Measurements from ENCODE around the gene ESPN. TPM values are rescaled to one million over a fixed set of nuclear protein-coding genes. Genes with fewer than 3 reads are reported as not detected.

ESPN gene
- total and polyA plus RNA-seq, 2 of the 4 experiments (the other 2 are of a cell fraction) = under 0.01 to 0.02 TPM

DNA sequence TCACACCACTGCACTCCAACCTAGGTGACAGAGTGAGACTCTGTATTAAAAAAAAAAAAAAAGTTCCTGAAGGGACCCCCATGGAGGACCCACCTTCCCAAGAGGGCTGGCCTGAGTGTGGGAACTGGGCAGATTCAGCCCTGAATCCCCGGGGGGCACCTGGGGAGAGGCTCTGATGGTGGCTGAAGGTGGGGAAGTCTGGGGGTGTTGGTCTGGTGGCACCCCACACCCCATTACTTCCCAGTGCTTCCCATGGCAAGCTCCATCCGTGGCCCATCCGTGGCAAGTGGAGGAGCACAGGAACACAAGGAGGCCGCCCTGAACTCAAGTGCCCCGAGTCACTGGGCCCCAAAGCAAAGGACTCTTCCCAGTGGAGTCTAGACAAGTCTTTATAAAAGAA is 42.2 kb downstream of the ESPN start:
- Histone ChIP-seq H2AK5ac (ENCODE audit: low read depth, low read length) (no peak overlapping the region), H4K20me1 (ENCODE audit: insufficient read depth, low read length) (no peaks in the 10 kb centered on the region), H3K27ac (ENCODE audit: insufficient read depth, low read length) (no peak overlapping the region), H3K4me2 (ENCODE audit: low read depth, low read length) (no peak overlapping the region), H4K5ac (ENCODE audit: low read depth, low read length) (no peak overlapping the region), H3K36me3 (ENCODE audit: control insufficient read depth, insufficient read depth, low read length) (peaks cover 42% of the 10 kb centered on the region), H4K91ac (ENCODE audit: insufficient read depth, low read depth, low read length) (no peak overlapping the region), H3K9me3 (ENCODE audit: control insufficient read depth, insufficient read depth, low read length) (no peaks in the 10 kb centered on the region), H3K4ac (ENCODE audit: low read depth, low read length) (no peak overlapping the region), H2AFZ (replicated peaks; ENCODE audit: low read length, poor library complexity) (no peak overlapping the region), H3K4me3 (ENCODE audit: insufficient read depth, low read depth, low read length) (no peak overlapping the region), H2BK5ac (ENCODE audit: low read depth, low read length, poor library complexity, severe bottlenecking) (no peak overlapping the region), H3K4me1 (ENCODE audit: control insufficient read depth, insufficient read depth, low read length) (no peaks in the 10 kb centered on the region), H3K23ac (ENCODE audit: low read depth, low read length) (no peak overlapping the region), H2BK20ac (ENCODE audit: low read depth, low read length) (no peak overlapping the region), H2BK120ac (ENCODE audit: low read depth, low read length) (no peak overlapping the region), H3K56ac (ENCODE audit: extremely low read depth, insufficient read depth, low read length) (no peak overlapping the region), H3K14ac (replicated peaks; ENCODE audit: low read depth, low read length) (no peak overlapping the region), H3K27me3 (ENCODE audit: control insufficient read depth, insufficient read depth, low read length) (no peaks in the 10 kb centered on the region), H3K9me1 (ENCODE audit: insufficient read depth, low read length) (no peaks in the 10 kb centered on the region), H3K9ac (ENCODE audit: low read depth, low read length) (no peak overlapping the region), H4K8ac (ENCODE audit: low read depth in 2 of 2, low read length in 2 of 2) (no peak overlapping the region), H3K18ac (ENCODE audit: low read depth, low read length) (no peak overlapping the region), H3K79me1 (ENCODE audit: low read depth in 1 of 2, low read length in 2 of 2) (no peaks in the 10 kb centered on the region), H2BK15ac (ENCODE audit: low read depth, low read length) (no peak overlapping the region), H2AK9ac (replicated peaks; ENCODE audit: low read depth, low read length, poor library complexity) (no peak overlapping the region)
- in situ Hi-C loops (cut with MboI; ENCODE audit: low sequenced_read_pairs) (no loop called here), dilution Hi-C loops (cut with HindIII; ENCODE audit: low sequenced_read_pairs, unreplicated experiment) (no loop called here), intact Hi-C loops (cut with micrococcal nuclease) (no loop called here)
- ATAC-seq (ENCODE audit: low read depth) (no peak), DNase-seq (no peak)
- ChIA-PET POLR2A (ENCODE audit: unreplicated experiment) (no interaction called here), CTCF (no interaction called here)
- TF ChIP-seq MAFK (IDR thresholded peaks at IDR 0.05; ENCODE audit: low read depth, low read length) (no peak), POLR2A (IDR thresholded peaks at IDR 0.05; ENCODE audit: low read depth, low read length) (no peak), RCOR1 (IDR thresholded peaks at IDR 0.05; ENCODE audit: insufficient replicate concordance, low read length) (no peak), RAD21 (IDR thresholded peaks at IDR 0.05; ENCODE audit: low read length) (no peak), MXI1 (IDR thresholded peaks at IDR 0.05; ENCODE audit: borderline replicate concordance, low read depth, low read length) (no peak), USF2 (IDR thresholded peaks at IDR 0.05; ENCODE audit: low read depth, low read length) (no peak), ELK1 (IDR thresholded peaks at IDR 0.05; ENCODE audit: borderline replicate concordance, low read depth, low read length) (no peak), MAZ (IDR thresholded peaks at IDR 0.05; ENCODE audit: borderline replicate concordance, low read depth, low read length) (no peak), NFE2L2 (IDR thresholded peaks at IDR 0.05; ENCODE audit: low read depth, low read length) (no peak), CEBPB (IDR thresholded peaks at IDR 0.05; ENCODE audit: low read depth, low read length) (no peak), RFX5 (IDR thresholded peaks at IDR 0.05; ENCODE audit: low read depth, low read length) (no peak), BHLHE40 (IDR thresholded peaks at IDR 0.05; ENCODE audit: low read depth, low read length) (no peak)
- BruUV-seq (replicated peaks) = no TSS peak
- no CpG with 5 or more reads among the region's 5 CpGs for WGBS, 2 experiments (ENCODE audit: extremely low coverage in 2 of 2, insufficient read length in 1 of 2)
